HEK293 (cell line): Measurements from ENCODE around the gene FAM217B.
"Not testable (repeated sequence)": the region's sequence is repeated elsewhere in the genome, so short reads cannot be mapped to it uniquely, and the experiment has no call there.

Experiments
- CTCF ChIA-PET: fragments of 350-600 bp; formaldehyde crosslinking; extraction: SDS; loops from one replicate; lab custom pipeline; 2021; ENCODE audit warnings: antibody characterized with exemption; lab: Yijun Ruan, JAX
- POLR2A ChIA-PET: fragments of 300-600 bp; formaldehyde crosslinking; extraction: SDS; loops from one replicate; lab custom pipeline; 2020; ENCODE audit warnings: antibody characterized with exemption, inconsistent platforms; lab: Yijun Ruan, JAX
- H3K27ac ChIP-seq: fragments of 200-500 bp; sonication (Bioruptor generic); 2 replicates; pipeline ENCODE4 v1.5.1; 2014; ENCODE audit warnings: low read depth, low read length, control low read depth, inconsistent platforms; ENCODE audit errors: extremely low read depth
- H3K36me3 ChIP-seq, 2 experiments: fragments of 200-500 bp in 1 of 2; sonication (Bioruptor generic) in 1 of 2; 1 replicate in 1 of 2; 2 replicates in 1 of 2; pipeline ENCODE4 v1.5.1; 2014 to 2017; ENCODE audit warnings: inconsistent platforms in 2 of 2, low read length in 2 of 2; ENCODE audit not compliant: control insufficient read depth in 2 of 2, insufficient read depth in 1 of 2
- H3K4me1 ChIP-seq: fragments of 200-500 bp; sonication (Bioruptor generic); 2 replicates; pipeline ENCODE4 v1.5.1; 2014; ENCODE audit warnings: mild to moderate bottlenecking, low read length, inconsistent platforms; ENCODE audit not compliant: control insufficient read depth, insufficient read depth
- H3K4me3 ChIP-seq: 2 replicates; pipeline ENCODE4 v1.5.1; 2011; ENCODE audit warnings: low read depth, mild to moderate bottlenecking, control low read depth, low read length, moderate library complexity
- H3K9me3 ChIP-seq: fragments of 200-500 bp; sonication (Bioruptor generic); 2 replicates; pipeline ENCODE4 v1.5.1; 2014; ENCODE audit warnings: low read depth, low read length, inconsistent platforms; ENCODE audit not compliant: control insufficient read depth, insufficient read depth
- FEZF1 ChIP-seq: fragments of 450-650 bp; formaldehyde crosslinking; IDR thresholded peaks from 2 replicates; pipeline ENCODE4 v1.5.1; 2016; ENCODE audit warnings: missing biosample characterization, missing genetic modification characterization
- OSR2 ChIP-seq: fragments of 450-650 bp; formaldehyde crosslinking; IDR thresholded peaks from 2 replicates; pipeline ENCODE4 v1.5.1; 2016; ENCODE audit warnings: missing biosample characterization, missing genetic modification characterization
- SP7 ChIP-seq: fragments of 450-650 bp; formaldehyde crosslinking; IDR thresholded peaks from 2 replicates; pipeline ENCODE4 v1.5.1; 2016; ENCODE audit warnings: missing biosample characterization, missing genetic modification characterization
- ZBTB10 ChIP-seq: fragments of 450-650 bp; formaldehyde crosslinking; IDR thresholded peaks from 2 replicates; pipeline ENCODE4 v1.5.1; 2016; ENCODE audit warnings: missing biosample characterization, missing genetic modification characterization
- ZFP41 ChIP-seq: fragments of 450-650 bp; formaldehyde crosslinking; IDR thresholded peaks from 2 replicates; pipeline ENCODE4 v1.5.1; 2016; ENCODE audit warnings: missing biosample characterization, missing genetic modification characterization, borderline replicate concordance
- ZNF140 ChIP-seq: fragments of 450-650 bp; formaldehyde crosslinking; IDR thresholded peaks from 2 replicates; pipeline ENCODE4 v1.5.1; 2016; ENCODE audit warnings: missing biosample characterization, missing genetic modification characterization
- ZNF2 ChIP-seq: fragments of 450-650 bp; formaldehyde crosslinking; IDR thresholded peaks from 2 replicates; pipeline ENCODE4 v1.5.1; 2016; ENCODE audit warnings: missing biosample characterization, missing genetic modification characterization
- ZNF26 ChIP-seq: fragments of 450-650 bp; formaldehyde crosslinking; IDR thresholded peaks from 2 replicates; pipeline ENCODE4 v1.5.1; 2016; ENCODE audit warnings: missing biosample characterization, missing genetic modification characterization
- ZNF37A ChIP-seq: fragments of 450-650 bp; IDR thresholded peaks from 2 replicates; pipeline ENCODE4 v1.5.1; 2018; ENCODE audit warnings: missing biosample characterization, missing genetic modification characterization
- ZNF654 ChIP-seq: fragments of 450-650 bp; formaldehyde crosslinking; IDR thresholded peaks from 2 replicates; pipeline ENCODE4 v1.5.1; 2016; ENCODE audit warnings: low read depth, missing biosample characterization, missing genetic modification characterization
- TF ChIP-seq, protein P1 (sequence below): fragments of 450-650 bp; formaldehyde crosslinking; IDR thresholded peaks from 2 replicates; pipeline ENCODE4 v1.5.1; 2017; ENCODE audit warnings: missing biosample characterization, missing genetic modification characterization
- TF ChIP-seq, protein P2 (sequence below): fragments of 450-650 bp; formaldehyde crosslinking; IDR thresholded peaks from 2 replicates; pipeline ENCODE4 v1.5.1; 2016; ENCODE audit warnings: missing biosample characterization, missing genetic modification characterization
- TF ChIP-seq, protein P3 (sequence below): fragments of 450-650 bp; formaldehyde crosslinking; IDR thresholded peaks from 2 replicates; pipeline ENCODE4 v1.5.1; 2016; ENCODE audit warnings: missing biosample characterization, missing genetic modification characterization

Gene FAM217B

DNA sequence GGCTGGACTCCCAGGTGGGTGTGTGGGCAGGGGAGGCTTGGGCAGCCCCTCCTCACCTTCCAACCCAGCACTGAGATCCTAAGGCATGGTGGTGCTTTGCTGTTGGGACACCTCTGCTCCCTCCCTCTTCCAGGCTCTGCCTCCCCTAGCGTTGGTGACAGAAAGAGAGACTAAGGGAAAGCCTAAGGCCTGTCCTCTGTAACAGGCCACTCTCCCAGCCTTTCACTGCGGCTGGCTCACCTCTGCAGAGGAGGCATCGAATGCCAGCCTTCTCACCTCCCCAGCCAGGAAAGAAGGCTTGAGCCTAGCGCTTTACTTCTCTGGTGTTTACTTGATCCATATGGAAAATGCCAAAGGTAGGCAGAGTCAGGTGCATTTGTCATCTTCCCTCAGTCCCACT is 14.5 kb downstream of the FAM217B start (continued):
- TF ChIP-seq ZNF37A (tag by site-specific recombination) (no peak), ZNF140 (tag by site-specific recombination) (no peak), SP7 (tag by site-specific recombination) (no peak), OSR2 (no peak)
- TF ChIP-seq, protein P1, sequence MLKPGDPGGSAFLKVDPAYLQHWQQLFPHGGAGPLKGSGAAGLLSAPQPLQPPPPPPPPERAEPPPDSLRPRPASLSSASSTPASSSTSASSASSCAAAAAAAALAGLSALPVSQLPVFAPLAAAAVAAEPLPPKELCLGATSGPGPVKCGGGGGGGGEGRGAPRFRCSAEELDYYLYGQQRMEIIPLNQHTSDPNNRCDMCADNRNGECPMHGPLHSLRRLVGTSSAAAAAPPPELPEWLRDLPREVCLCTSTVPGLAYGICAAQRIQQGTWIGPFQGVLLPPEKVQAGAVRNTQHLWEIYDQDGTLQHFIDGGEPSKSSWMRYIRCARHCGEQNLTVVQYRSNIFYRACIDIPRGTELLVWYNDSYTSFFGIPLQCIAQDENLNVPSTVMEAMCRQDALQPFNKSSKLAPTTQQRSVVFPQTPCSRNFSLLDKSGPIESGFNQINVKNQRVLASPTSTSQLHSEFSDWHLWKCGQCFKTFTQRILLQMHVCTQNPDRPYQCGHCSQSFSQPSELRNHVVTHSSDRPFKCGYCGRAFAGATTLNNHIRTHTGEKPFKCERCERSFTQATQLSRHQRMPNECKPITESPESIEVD (tag by site-specific recombination), result no peak

- Histone ChIP-seq H3K4me1 (peaks cover 3% of the 10 kb centered on the region; the same call in 1 of the 2 replicates), H3K27ac (no peak overlapping the region), H3K36me3 (no peaks in the 10 kb centered on the region; a peak in 1 of 3 replicates), H3K4me3 (no peak overlapping the region), H3K9me3 (no peaks in the 10 kb centered on the region)
- POLR2A ChIA-PET, result interaction anchor here (1.1 kb wide), 2 partner anchors 14 to 16 kb away, joined by 3 to 4 read pairs; partner anchors contain the start of gene FAM217B
- CTCF ChIA-PET, result interaction anchor here (0.5 to 3.0 kb wide), 13 partner anchors 9 to 1924 kb away, joined by 3 to 12 read pairs (median 3); no protein-coding TSS in a partner anchor
- peak; percentile 31 for TF ChIP-seq ZNF654 (tag by site-specific recombination)
- TF ChIP-seq, protein P2, sequence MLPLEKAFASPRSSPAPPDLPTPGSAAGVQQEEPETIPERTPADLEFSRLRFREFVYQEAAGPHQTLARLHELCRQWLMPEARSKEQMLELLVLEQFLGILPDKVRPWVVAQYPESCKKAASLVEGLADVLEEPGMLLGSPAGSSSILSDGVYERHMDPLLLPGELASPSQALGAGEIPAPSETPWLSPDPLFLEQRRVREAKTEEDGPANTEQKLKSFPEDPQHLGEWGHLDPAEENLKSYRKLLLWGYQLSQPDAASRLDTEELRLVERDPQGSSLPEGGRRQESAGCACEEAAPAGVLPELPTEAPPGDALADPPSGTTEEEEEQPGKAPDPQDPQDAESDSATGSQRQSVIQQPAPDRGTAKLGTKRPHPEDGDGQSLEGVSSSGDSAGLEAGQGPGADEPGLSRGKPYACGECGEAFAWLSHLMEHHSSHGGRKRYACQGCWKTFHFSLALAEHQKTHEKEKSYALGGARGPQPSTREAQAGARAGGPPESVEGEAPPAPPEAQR (tag by site-specific recombination), result no peak
- TF ChIP-seq ZNF2 (tag by site-specific recombination), result no peak
Observed at GRCh38 chr20:59955131-59955796, 15.1 kb downstream of the FAM217B start.

- POLR2A ChIA-PET, H3K9me3 ChIP-seq, H3K27ac ChIP-seq, H3K4me3 ChIP-seq, H3K4me1 ChIP-seq, H3K36me3 ChIP-seq: not testable (repeated sequence)
- CTCF ChIA-PET, result interaction anchor here (0.7 to 0.9 kb wide), 2 partner anchors 357 to 1827 kb away, joined by 3 read pairs; no protein-coding TSS in a partner anchor
- TF ChIP-seq FEZF1, result peak; percentile 40; the same call in 1 of the 2 replicates
- TF ChIP-seq, protein P1 (tag by site-specific recombination), result 0 out of 2 replicates have a peak, but pooled peaks have one; percentile 15
Observed at GRCh38 chr20:59957568-59957967, 17.4 kb downstream of the FAM217B start.

GRCh38 chr20:59958123-59958522 is 17.9 kb downstream of the FAM217B start, which contains the start of gene CDH26:
CDH26 (plus strand) TSS chr20:59958423; CDS start chr20:59958727, 304 bp downstream.
- H3K27ac ChIP-seq, result no peak within 1 kb of the TSS
- TF ChIP-seq ZNF26 (tag by site-specific recombination), result no peak
- no peak for TF ChIP-seq ZFP41 (tag by site-specific recombination)
- no peak for TF ChIP-seq ZBTB10
- TF ChIP-seq, protein P3, sequence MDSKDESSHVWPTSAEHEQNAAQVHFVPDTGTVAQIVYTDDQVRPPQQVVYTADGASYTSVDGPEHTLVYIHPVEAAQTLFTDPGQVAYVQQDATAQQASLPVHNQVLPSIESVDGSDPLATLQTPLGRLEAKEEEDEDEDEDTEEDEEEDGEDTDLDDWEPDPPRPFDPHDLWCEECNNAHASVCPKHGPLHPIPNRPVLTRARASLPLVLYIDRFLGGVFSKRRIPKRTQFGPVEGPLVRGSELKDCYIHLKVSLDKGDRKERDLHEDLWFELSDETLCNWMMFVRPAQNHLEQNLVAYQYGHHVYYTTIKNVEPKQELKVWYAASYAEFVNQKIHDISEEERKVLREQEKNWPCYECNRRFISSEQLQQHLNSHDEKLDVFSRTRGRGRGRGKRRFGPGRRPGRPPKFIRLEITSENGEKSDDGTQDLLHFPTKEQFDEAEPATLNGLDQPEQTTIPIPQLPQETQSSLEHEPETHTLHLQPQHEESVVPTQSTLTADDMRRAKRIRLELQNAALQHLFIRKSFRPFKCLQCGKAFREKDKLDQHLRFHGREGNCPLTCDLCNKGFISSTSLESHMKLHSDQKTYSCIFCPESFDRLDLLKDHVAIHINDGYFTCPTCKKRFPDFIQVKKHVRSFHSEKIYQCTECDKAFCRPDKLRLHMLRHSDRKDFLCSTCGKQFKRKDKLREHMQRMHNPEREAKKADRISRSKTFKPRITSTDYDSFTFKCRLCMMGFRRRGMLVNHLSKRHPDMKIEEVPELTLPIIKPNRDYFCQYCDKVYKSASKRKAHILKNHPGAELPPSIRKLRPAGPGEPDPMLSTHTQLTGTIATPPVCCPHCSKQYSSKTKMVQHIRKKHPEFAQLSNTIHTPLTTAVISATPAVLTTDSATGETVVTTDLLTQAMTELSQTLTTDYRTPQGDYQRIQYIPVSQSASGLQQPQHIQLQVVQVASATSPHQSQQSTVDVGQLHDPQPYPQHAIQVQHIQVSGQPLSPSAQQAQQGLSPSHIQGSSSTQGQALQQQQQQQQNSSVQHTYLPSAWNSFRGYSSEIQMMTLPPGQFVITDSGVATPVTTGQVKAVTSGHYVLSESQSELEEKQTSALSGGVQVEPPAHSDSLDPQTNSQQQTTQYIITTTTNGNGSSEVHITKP, result no peak
- CTCF ChIA-PET, result interaction anchor here (0.7 to 1.0 kb wide), 3 partner anchors 253 to 1826 kb away, joined by 3 to 4 read pairs (median 3); no protein-coding TSS in a partner anchor
- POLR2A ChIA-PET, result interaction anchor here (0.7 kb wide), 1 partner anchor 18 kb away, joined by 3 read pairs; the partner anchor contains the start of genes FAM217B and PPP1R3D
- H3K4me3 ChIP-seq, result no peak within 1 kb of the TSS
- H3K36me3 ChIP-seq, result no peaks in the 10 kb centered on the region
- peaks cover 3% of the 10 kb centered on the region; the same call in 1 of the 2 replicates for H3K4me1 ChIP-seq
- H3K9me3 ChIP-seq, result no peaks in the 10 kb centered on the region
